ENCODE measurements around the gene SURF2.

Gene SURF2

GRCh38 chr9:133404454-133405002 lies 48.2 kb downstream of the SURF2 start:
- DNase-seq: no peak

GRCh38 chr9:133405508-133406438 lies 49.4 kb downstream of the SURF2 start:
- DNase-seq: no peak

- DNase-seq: peak; percentile 90
Measured at GRCh38 chr9:133406480-133407307, 50.3 kb downstream of the SURF2 start.

- DNase-seq: no peak
Measured at GRCh38 chr9:133408042-133408441, 51.7 kb downstream of the SURF2 start.

All from stimulated activated CD8-positive, alpha-beta memory T cell treated with anti-CD3 and anti-CD28 coated beads, Interleukin-4, amount 100 ng/mL, for 48 hours (primary cell).